HEK293 (cell line): ENCODE results near the gene PITPNC1.

Experiments
- MZF1 ChIP-seq: fragments of 450-650 bp; formaldehyde crosslinking; IDR thresholded peaks from 2 replicates; pipeline ENCODE4 v1.5.1; 2017; ENCODE audit warnings: missing biosample characterization, missing genetic modification characterization, borderline replicate concordance
- ZEB2 ChIP-seq: fragments of 450-650 bp; formaldehyde crosslinking; IDR thresholded peaks from 2 replicates; pipeline ENCODE4 v1.5.1; 2016; ENCODE audit warnings: missing biosample characterization, missing genetic modification characterization
- ZFHX2 ChIP-seq: fragments of 450-650 bp; formaldehyde crosslinking; conservative IDR thresholded peaks from 2 replicates; pipeline ENCODE4 v1.5.1; 2016; ENCODE audit warnings: missing biosample characterization, missing genetic modification characterization
- ZNF596 ChIP-seq: fragments of 450-650 bp; IDR thresholded peaks from 2 replicates; pipeline ENCODE4 v1.5.0; 2018; ENCODE audit warnings: missing biosample characterization, mild to moderate bottlenecking, missing genetic modification characterization, moderate library complexity
- ZNF747 ChIP-seq: fragments of 450-650 bp; formaldehyde crosslinking; IDR thresholded peaks from 2 replicates; pipeline ENCODE4 v1.5.1; 2016; ENCODE audit warnings: missing biosample characterization, missing genetic modification characterization
- TF ChIP-seq, protein P1 (sequence below): fragments of 450-650 bp; formaldehyde crosslinking; IDR thresholded peaks from 2 replicates; pipeline ENCODE4 v1.5.1; 2016; ENCODE audit warnings: missing biosample characterization, missing genetic modification characterization
- TF ChIP-seq, protein P2 (sequence below): fragments of 450-650 bp; formaldehyde crosslinking; IDR thresholded peaks from 2 replicates; pipeline ENCODE4 v1.5.1; 2016; ENCODE audit warnings: missing biosample characterization, missing genetic modification characterization
- TF ChIP-seq, protein P3 (sequence below): fragments of 450-650 bp; formaldehyde crosslinking; IDR thresholded peaks from 2 replicates; pipeline ENCODE4 v1.5.1; 2016; ENCODE audit warnings: missing biosample characterization, missing genetic modification characterization
- TF ChIP-seq, protein P4 (sequence below): fragments of 450-650 bp; formaldehyde crosslinking; IDR thresholded peaks from 2 replicates; pipeline ENCODE4 v1.5.1; 2016; ENCODE audit warnings: missing biosample characterization, missing genetic modification characterization
- TF ChIP-seq, protein P5 (sequence below): fragments of 450-650 bp; formaldehyde crosslinking; IDR thresholded peaks from 2 replicates; pipeline ENCODE4 v1.5.1; 2016; ENCODE audit warnings: missing biosample characterization, missing genetic modification characterization
- TF ChIP-seq, protein P6 (sequence below): fragments of 450-650 bp; formaldehyde crosslinking; IDR thresholded peaks from 2 replicates; pipeline ENCODE4 v1.5.1; 2016; ENCODE audit warnings: missing biosample characterization, missing genetic modification characterization, borderline replicate concordance

DNA sequence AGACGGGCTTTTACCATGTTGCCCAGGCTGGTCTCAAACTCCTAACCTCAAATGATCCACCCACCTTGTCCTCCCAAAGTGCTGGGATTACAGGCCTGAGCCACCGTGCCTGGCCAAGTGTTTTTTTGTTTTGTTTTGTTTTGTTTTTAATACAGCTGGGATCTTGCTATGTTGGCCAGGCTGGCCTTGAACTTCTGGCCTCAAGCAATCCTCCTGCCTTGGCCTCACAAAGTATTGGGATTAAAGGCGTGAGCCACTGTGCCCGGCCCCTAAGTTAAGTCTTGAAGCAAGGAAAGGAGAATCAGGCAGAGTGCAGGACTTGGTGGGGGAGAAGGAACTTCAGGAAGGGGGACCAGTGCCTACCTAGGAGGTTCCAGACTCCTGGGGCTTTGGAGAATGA lies 288.9 kb downstream of the PITPNC1 start:
- TF ChIP-seq, protein P1, sequence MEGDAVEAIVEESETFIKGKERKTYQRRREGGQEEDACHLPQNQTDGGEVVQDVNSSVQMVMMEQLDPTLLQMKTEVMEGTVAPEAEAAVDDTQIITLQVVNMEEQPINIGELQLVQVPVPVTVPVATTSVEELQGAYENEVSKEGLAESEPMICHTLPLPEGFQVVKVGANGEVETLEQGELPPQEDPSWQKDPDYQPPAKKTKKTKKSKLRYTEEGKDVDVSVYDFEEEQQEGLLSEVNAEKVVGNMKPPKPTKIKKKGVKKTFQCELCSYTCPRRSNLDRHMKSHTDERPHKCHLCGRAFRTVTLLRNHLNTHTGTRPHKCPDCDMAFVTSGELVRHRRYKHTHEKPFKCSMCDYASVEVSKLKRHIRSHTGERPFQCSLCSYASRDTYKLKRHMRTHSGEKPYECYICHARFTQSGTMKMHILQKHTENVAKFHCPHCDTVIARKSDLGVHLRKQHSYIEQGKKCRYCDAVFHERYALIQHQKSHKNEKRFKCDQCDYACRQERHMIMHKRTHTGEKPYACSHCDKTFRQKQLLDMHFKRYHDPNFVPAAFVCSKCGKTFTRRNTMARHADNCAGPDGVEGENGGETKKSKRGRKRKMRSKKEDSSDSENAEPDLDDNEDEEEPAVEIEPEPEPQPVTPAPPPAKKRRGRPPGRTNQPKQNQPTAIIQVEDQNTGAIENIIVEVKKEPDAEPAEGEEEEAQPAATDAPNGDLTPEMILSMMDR = no peak
- TF ChIP-seq MZF1 (no peak), ZNF596 (tag by site-specific recombination) (no peak), ZFHX2 (tag by site-specific recombination) (no peak), ZEB2 (tag by site-specific recombination) (no peak), ZNF747 (tag by site-specific recombination) (no peak)
- TF ChIP-seq, protein P2, sequence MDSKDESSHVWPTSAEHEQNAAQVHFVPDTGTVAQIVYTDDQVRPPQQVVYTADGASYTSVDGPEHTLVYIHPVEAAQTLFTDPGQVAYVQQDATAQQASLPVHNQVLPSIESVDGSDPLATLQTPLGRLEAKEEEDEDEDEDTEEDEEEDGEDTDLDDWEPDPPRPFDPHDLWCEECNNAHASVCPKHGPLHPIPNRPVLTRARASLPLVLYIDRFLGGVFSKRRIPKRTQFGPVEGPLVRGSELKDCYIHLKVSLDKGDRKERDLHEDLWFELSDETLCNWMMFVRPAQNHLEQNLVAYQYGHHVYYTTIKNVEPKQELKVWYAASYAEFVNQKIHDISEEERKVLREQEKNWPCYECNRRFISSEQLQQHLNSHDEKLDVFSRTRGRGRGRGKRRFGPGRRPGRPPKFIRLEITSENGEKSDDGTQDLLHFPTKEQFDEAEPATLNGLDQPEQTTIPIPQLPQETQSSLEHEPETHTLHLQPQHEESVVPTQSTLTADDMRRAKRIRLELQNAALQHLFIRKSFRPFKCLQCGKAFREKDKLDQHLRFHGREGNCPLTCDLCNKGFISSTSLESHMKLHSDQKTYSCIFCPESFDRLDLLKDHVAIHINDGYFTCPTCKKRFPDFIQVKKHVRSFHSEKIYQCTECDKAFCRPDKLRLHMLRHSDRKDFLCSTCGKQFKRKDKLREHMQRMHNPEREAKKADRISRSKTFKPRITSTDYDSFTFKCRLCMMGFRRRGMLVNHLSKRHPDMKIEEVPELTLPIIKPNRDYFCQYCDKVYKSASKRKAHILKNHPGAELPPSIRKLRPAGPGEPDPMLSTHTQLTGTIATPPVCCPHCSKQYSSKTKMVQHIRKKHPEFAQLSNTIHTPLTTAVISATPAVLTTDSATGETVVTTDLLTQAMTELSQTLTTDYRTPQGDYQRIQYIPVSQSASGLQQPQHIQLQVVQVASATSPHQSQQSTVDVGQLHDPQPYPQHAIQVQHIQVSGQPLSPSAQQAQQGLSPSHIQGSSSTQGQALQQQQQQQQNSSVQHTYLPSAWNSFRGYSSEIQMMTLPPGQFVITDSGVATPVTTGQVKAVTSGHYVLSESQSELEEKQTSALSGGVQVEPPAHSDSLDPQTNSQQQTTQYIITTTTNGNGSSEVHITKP = no peak
- TF ChIP-seq, protein P3, sequence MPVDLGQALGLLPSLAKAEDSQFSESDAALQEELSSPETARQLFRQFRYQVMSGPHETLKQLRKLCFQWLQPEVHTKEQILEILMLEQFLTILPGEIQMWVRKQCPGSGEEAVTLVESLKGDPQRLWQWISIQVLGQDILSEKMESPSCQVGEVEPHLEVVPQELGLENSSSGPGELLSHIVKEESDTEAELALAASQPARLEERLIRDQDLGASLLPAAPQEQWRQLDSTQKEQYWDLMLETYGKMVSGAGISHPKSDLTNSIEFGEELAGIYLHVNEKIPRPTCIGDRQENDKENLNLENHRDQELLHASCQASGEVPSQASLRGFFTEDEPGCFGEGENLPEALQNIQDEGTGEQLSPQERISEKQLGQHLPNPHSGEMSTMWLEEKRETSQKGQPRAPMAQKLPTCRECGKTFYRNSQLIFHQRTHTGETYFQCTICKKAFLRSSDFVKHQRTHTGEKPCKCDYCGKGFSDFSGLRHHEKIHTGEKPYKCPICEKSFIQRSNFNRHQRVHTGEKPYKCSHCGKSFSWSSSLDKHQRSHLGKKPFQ = no peak
- TF ChIP-seq, protein P4, sequence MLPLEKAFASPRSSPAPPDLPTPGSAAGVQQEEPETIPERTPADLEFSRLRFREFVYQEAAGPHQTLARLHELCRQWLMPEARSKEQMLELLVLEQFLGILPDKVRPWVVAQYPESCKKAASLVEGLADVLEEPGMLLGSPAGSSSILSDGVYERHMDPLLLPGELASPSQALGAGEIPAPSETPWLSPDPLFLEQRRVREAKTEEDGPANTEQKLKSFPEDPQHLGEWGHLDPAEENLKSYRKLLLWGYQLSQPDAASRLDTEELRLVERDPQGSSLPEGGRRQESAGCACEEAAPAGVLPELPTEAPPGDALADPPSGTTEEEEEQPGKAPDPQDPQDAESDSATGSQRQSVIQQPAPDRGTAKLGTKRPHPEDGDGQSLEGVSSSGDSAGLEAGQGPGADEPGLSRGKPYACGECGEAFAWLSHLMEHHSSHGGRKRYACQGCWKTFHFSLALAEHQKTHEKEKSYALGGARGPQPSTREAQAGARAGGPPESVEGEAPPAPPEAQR (tag by site-specific recombination) = no peak
- TF ChIP-seq, protein P5, sequence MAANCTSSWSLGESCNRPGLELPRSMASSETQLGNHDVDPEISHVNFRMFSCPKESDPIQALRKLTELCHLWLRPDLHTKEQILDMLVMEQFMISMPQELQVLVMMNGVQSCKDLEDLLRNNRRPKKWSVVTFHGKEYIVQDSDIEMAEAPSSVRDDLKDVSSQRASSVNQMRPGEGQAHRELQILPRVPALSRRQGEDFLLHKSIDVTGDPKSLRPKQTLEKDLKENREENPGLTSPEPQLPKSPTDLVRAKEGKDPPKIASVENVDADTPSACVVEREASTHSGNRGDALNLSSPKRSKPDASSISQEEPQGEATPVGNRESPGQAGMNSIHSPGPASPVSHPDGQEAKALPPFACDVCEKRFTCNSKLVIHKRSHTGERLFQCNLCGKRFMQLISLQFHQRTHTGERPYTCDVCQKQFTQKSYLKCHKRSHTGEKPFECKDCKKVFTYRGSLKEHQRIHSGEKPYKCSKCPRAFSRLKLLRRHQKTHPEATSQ (tag by site-specific recombination) = no peak
- TF ChIP-seq, protein P6, sequence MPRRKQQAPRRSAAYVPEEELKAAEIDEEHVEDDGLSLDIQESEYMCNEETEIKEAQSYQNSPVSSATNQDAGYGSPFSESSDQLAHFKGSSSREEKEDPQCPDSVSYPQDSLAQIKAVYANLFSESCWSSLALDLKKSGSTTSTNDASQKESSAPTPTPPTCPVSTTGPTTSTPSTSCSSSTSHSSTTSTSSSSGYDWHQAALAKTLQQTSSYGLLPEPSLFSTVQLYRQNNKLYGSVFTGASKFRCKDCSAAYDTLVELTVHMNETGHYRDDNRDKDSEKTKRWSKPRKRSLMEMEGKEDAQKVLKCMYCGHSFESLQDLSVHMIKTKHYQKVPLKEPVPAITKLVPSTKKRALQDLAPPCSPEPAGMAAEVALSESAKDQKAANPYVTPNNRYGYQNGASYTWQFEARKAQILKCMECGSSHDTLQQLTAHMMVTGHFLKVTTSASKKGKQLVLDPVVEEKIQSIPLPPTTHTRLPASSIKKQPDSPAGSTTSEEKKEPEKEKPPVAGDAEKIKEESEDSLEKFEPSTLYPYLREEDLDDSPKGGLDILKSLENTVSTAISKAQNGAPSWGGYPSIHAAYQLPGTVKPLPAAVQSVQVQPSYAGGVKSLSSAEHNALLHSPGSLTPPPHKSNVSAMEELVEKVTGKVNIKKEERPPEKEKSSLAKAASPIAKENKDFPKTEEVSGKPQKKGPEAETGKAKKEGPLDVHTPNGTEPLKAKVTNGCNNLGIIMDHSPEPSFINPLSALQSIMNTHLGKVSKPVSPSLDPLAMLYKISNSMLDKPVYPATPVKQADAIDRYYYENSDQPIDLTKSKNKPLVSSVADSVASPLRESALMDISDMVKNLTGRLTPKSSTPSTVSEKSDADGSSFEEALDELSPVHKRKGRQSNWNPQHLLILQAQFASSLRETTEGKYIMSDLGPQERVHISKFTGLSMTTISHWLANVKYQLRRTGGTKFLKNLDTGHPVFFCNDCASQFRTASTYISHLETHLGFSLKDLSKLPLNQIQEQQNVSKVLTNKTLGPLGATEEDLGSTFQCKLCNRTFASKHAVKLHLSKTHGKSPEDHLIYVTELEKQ (tag by site-specific recombination) = no peak
